NCI-H2227 treated with DMSO at 0.1 percent for 48 hours (cell line): ENCODE results near the gene NAALADL1.
"Not testable (repeated sequence)": the region's sequence is repeated elsewhere in the genome, so short reads cannot be mapped to it uniquely, and the experiment has no call there.

Experiments
- DNase-seq: peaks from one replicate; lab custom pipeline; 2025; lab: John Stamatoyannopoulos, UW

Gene NAALADL1

DNA sequence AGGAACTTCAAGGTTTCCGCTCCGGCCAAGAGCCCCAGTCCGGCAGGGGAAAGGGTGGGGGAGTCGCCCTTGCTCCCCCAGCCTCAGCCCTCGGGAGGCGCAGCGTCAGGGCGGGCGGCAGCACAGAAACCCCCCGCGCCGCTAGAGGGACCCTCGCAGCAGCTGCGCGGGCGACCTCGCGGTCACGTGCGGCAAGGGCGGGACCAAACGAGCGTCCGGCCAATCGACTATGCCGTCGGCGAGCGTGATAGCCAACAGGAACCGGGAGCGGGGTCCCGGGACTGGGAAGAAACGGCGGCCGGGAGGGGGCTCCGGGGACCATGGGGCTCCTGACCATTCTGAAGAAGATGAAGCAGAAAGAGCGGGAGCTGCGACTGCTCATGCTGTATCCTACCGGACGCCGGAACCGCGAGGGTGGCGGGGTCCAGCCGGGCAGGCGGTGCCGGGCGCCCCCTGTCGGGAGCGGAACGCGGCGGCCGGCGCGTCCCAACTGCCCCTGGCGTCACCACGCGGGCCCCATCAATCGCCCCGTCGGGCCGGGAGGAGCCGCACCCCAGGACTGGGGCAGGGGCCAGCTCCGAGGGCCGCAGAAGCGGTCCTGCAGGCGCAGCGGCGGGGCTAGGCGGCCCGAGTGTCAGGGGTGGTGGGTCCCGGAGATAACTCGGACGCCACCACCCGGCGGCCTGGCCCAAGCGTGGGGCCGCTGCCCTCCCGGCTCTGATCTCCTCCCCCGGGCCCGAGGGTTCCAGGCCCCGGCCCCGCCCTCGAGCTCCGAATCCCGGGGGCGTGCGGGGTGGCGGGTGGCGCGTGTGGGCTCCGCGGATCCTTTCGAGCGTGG lies 44.2 kb downstream of the NAALADL1 start, which contains the start of gene ARL2:
Gene ARL2 (plus strand): TSS at position 273 of the 838 bp plus-strand sequence. CDS start 48 bp downstream, at position 321.
- peak; percentile 84 for DNase-seq

GRCh38 chr11:65013130-65013887 lies 45.0 kb downstream of the NAALADL1 start:
- peak; percentile 84 for DNase-seq

DNA sequence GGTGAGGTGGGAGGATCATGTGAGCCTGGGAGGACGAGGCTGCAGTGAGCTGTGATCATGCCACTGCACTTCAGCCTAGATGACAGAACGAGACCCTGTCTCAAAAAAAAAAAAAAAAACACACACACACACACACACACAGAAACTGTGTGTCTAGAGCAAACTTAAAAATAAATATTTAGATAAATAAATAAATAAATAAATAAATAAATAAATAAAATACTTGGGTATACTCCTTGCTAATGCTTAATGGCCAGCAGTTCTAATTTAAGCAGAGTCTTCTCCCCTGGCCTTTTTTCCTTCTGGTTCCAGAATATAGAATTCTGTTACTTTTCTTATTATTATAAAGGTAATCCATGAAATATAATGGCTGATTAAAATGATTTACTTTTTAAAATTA lies 49.5 kb downstream of the NAALADL1 start:
- DNase-seq = no peak

DNA sequence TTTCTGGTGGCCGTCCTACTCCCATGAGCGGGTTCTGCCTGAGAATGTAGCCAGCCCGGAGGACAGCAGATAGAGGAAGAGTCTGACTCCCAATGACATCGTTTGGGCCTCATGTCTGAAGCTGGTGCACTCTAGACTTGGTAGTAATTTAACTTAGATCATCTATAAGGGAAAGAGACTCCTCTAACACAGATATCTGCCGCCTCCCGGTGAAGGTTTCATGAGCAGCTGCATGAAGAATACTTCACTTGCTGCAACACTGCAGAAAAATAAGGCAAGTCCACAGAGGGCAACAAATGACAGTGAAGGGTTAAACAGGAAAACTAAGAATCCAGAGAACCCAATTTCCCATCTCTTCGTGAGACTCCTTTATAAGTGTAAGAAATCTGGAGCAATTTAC lies 50.3 kb downstream of the NAALADL1 start:
- no peak for DNase-seq

- DNase-seq = not testable (repeated sequence)
Observed at GRCh38 chr11:65003968-65004367, 54.4 kb downstream of the NAALADL1 start.

- DNase-seq = no peak
Observed at GRCh38 chr11:65003282-65003681, 55.1 kb downstream of the NAALADL1 start.

GRCh38 chr11:65002706-65003105 lies 55.6 kb downstream of the NAALADL1 start:
- no peak for DNase-seq

DNA sequence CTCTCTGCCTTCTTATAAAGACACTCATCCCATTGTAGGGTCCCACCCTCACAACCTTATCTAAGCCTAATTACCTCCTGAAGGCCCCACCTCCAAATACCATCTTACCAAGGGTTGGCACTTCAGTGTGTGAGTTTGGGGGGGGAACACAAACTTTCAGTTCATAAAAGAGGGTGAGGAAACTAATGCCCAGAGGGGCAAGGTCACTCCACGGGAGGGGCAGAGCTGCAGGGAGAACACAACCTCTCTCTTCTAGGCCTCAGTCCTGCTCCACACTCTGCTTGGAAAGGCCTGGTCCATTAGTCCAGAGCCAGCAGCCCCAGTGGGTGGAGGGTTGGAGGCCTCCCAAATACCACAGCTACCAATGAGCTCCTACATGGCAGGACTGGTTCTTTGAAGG lies 58.9 kb downstream of the NAALADL1 start:
- DNase-seq = no peak

DNA sequence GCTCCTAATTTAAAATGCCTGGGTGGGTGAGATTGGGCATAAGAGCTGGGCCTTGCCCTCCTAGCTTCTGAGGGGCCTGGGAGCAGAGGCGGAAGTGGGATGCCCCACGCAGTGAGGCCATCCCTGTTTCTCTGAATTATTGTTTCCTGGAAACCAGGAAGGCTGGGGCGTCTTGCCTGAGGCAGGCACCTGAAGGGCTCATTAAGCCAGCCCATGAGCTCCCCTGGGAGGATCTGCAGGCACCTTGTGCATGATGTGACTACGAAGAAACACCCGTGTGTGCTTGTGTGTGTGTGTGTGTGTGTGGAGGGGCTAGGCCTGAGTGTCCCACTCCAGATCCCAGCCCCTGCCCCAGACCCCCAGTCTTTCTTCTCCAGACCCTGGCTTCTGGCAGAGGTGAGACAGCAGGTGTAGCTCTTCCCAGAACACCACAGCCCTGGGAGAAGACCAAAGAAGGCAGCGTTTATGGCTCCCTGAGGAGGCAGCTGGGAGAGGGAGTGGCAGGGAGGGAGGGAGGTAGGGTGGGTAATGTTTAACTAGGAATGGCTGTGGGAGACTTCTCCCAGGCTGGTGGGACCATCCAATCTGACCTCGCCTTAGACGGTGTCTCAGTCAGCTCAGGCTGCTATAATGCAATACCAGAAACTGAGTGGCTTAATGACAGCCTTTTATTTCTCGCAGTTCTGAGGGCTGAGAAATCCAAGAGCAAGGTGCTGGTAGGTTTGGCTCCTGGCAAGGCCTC lies 59.5 kb downstream of the NAALADL1 start:
- no peak for DNase-seq

- DNase-seq = no peak
Observed at GRCh38 chr11:64998141-64998540, 60.2 kb downstream of the NAALADL1 start.

GRCh38 chr11:64996710-64997380 lies 61.5 kb downstream of the NAALADL1 start, which contains the start of gene BATF2:
BATF2 (minus strand) TSS chr11:64996971; CDS start chr11:64996914, 57 bp downstream.
- peak; percentile 16 for DNase-seq

- DNase-seq = no peak
Observed at GRCh38 chr11:64996327-64996709, 62.0 kb downstream of the NAALADL1 start.
